ENCODE measurements around the gene PTPRG. TPM values are rescaled to one million over a fixed set of nuclear protein-coding genes. Genes with fewer than 3 reads are reported as not detected.

Gene PTPRG
- total and polyA plus RNA-seq, 11 donors, result 8.0 to 48.5 (median 35.4) TPM

- TF ChIP-seq CTCF (IDR thresholded peaks at IDR 0.05), result peak in 11 of 12 donors; percentile 13 to 59 (median 51)
- no peak for TF ChIP-seq POLR2A (IDR thresholded peaks at IDR 0.05)
- Histone ChIP-seq H3K36me3 (no peaks in the 10 kb centered on the region), H3K27me3 (no peaks in the 10 kb centered on the region), H3K4me3 (no peak overlapping the region), H3K27ac (no peak overlapping the region), H3K4me1 (peaks cover 5 to 51% (median 27%) of the 10 kb centered on the region in 12 donors), H3K9me3 (no peaks in the 10 kb centered on the region)
- ATAC-seq, result no peak
- intact Hi-C loops (cut with DNase I), result loop anchor here in 5 of 10 donors (1.0 to 10.0 kb wide), 5 partner anchors 56 to 567 kb away; partner anchors contain the start of gene PTPRG (in 1 of the 5)
- 49 to 61% (median 57%) methylated on average over 3 of the region's 3 CpGs for WGBS, 4 donors
- no peak for DNase-seq
Measured at GRCh38 chr3:62131620-62132019, 570.2 kb downstream of the PTPRG start.

- intact Hi-C loops (cut with DNase I), result loop anchor here in 4 of 10 donors (5.0 to 10.0 kb wide), 4 partner anchors 55 to 567 kb away; partner anchors contain the start of gene PTPRG (in 1 of the 4)
- TF ChIP-seq POLR2A (IDR thresholded peaks at IDR 0.05) (no peak), CTCF (IDR thresholded peaks at IDR 0.05) (no peak)
- H3K9me3 ChIP-seq, result no peaks in the 10 kb centered on the region
- no peak overlapping the region for H3K4me3 ChIP-seq
- no peaks in the 10 kb centered on the region for H3K36me3 ChIP-seq
- H3K27me3 ChIP-seq, result no peaks in the 10 kb centered on the region
- WGBS, 4 donors, result 77 to 92% (median 91%) methylated on average over 3 of the region's 3 CpGs
- peak overlapping the region in 1 of 12 donors; percentile 33 for H3K27ac ChIP-seq
- ATAC-seq (no peak), DNase-seq (no peak)
- H3K4me1 ChIP-seq, result peaks cover 5 to 48% (median 27%) of the 10 kb centered on the region in 12 donors
Measured at GRCh38 chr3:62132027-62132602, 570.7 kb downstream of the PTPRG start.

GRCh38 chr3:62133015-62133414 is 571.6 kb downstream of the PTPRG start:
- Histone ChIP-seq H3K36me3 (no peaks in the 10 kb centered on the region), H3K27me3 (no peaks in the 10 kb centered on the region), H3K27ac (peak overlapping the region in 3 of 12 donors; percentile 59 to 71 (median 62)), H3K4me1 (peaks cover 5 to 48% (median 27%) of the 10 kb centered on the region in 12 donors), H3K9me3 (no peaks in the 10 kb centered on the region), H3K4me3 (no peak overlapping the region)
- 66 to 82% (median 74%) methylated on average over 5 of the region's 5 CpGs for WGBS, 4 donors
- intact Hi-C loops (cut with DNase I), result loop anchor here in 4 of 10 donors (5.0 to 10.0 kb wide), 4 partner anchors 54 to 568 kb away; partner anchors contain the start of gene PTPRG (in 1 of the 4)
- DNase-seq (no peak), ATAC-seq (no peak)
- no peak for TF ChIP-seq CTCF (IDR thresholded peaks at IDR 0.05)
- no peak for TF ChIP-seq POLR2A (IDR thresholded peaks at IDR 0.05)

- H3K4me3 ChIP-seq, result no peak overlapping the region
- WGBS, 4 donors, result 4 to 13% (median 10%) methylated on average over 6 of the region's 6 CpGs
- no peaks in the 10 kb centered on the region for H3K27me3 ChIP-seq
- ATAC-seq (peak; percentile 53 to 86 (median 82)), DNase-seq (peak in 4 of 5 donors; percentile 72 to 81 (median 74))
- H3K9me3 ChIP-seq, result no peaks in the 10 kb centered on the region
- intact Hi-C loops (cut with DNase I), result loop anchor here in 4 of 10 donors (5.0 to 10.0 kb wide), 4 partner anchors 53 to 569 kb away; partner anchors contain the start of gene PTPRG (in 1 of the 4)
- no peaks in the 10 kb centered on the region for H3K36me3 ChIP-seq
- H3K27ac ChIP-seq, result peak overlapping the region in 11 of 12 donors; percentile 37 to 71 (median 60)
- H3K4me1 ChIP-seq, result peaks cover 5 to 48% (median 27%) of the 10 kb centered on the region in 12 donors
- TF ChIP-seq CTCF (IDR thresholded peaks at IDR 0.05), result peak in 1 of 12 donors; percentile 13
- TF ChIP-seq POLR2A (IDR thresholded peaks at IDR 0.05), result no peak
Measured at GRCh38 chr3:62134061-62134496, 572.7 kb downstream of the PTPRG start.
